ENCODE measurements around the gene GTF2IRD1.
"Not testable (repeated sequence)": the region's sequence is repeated elsewhere in the genome, so short reads cannot be mapped to it uniquely, and the experiment has no call there.

Gene GTF2IRD1

GRCh38 chr7:74430961-74431466 is 22.7 kb upstream of the GTF2IRD1 start:
- no peak for DNase-seq (ENCODE audit: low read depth)

- DNase-seq (ENCODE audit: low read depth) = not testable (repeated sequence)
Observed at GRCh38 chr7:74437291-74437571, 16.5 kb upstream of the GTF2IRD1 start.

GRCh38 chr7:74438327-74438726 is 15.4 kb upstream of the GTF2IRD1 start:
- no peak for DNase-seq (ENCODE audit: low read depth)

- DNase-seq (ENCODE audit: low read depth) = no peak
Observed at GRCh38 chr7:74439541-74439940, 14.2 kb upstream of the GTF2IRD1 start.

GRCh38 chr7:74440143-74440542 is 13.6 kb upstream of the GTF2IRD1 start:
- DNase-seq (ENCODE audit: low read depth) = not testable (repeated sequence)

- DNase-seq (ENCODE audit: low read depth) = no peak
Observed at GRCh38 chr7:74441801-74442200, 11.9 kb upstream of the GTF2IRD1 start.

GRCh38 chr7:74443543-74444247 is 10.0 kb upstream of the GTF2IRD1 start:
- DNase-seq (ENCODE audit: low read depth) = no peak

GRCh38 chr7:74449144-74449543 is 4.6 kb upstream of the GTF2IRD1 start:
- DNase-seq (ENCODE audit: low read depth) = no peak

- no peak for DNase-seq (ENCODE audit: low read depth)
Observed at GRCh38 chr7:74449809-74450397, 3.8 kb upstream of the GTF2IRD1 start.

GRCh38 chr7:74452748-74453321 is 871 bp upstream of the GTF2IRD1 start:
- no peak for DNase-seq (ENCODE audit: low read depth)

GRCh38 chr7:74454021-74454924 is 567 bp downstream of the GTF2IRD1 start:
- DNase-seq (ENCODE audit: low read depth) = no peak

GRCh38 chr7:74454925-74455288 is 1.2 kb downstream of the GTF2IRD1 start:
- no peak for DNase-seq (ENCODE audit: low read depth)

- no peak for DNase-seq (ENCODE audit: low read depth)
Observed at GRCh38 chr7:74455291-74455804, 1.6 kb downstream of the GTF2IRD1 start.

- peak; percentile 71 for DNase-seq (ENCODE audit: low read depth)
Observed at GRCh38 chr7:74455928-74456327, 2.2 kb downstream of the GTF2IRD1 start.

GRCh38 chr7:74457007-74457406 is 3.3 kb downstream of the GTF2IRD1 start:
- DNase-seq (ENCODE audit: low read depth) = no peak

GRCh38 chr7:74461970-74462706 is 8.4 kb downstream of the GTF2IRD1 start:
- no peak for DNase-seq (ENCODE audit: low read depth)

- DNase-seq (ENCODE audit: low read depth) = no peak
Observed at GRCh38 chr7:74462707-74463100, 9.0 kb downstream of the GTF2IRD1 start.

GRCh38 chr7:74464931-74465886 is 11.5 kb downstream of the GTF2IRD1 start:
- no peak for DNase-seq (ENCODE audit: low read depth)

GRCh38 chr7:74466196-74466813 is 12.6 kb downstream of the GTF2IRD1 start:
- no peak for DNase-seq (ENCODE audit: low read depth)

- no peak for DNase-seq (ENCODE audit: low read depth)
Observed at GRCh38 chr7:74467876-74468275, 14.2 kb downstream of the GTF2IRD1 start.
